Measurements from ENCODE around the gene TMEM161A. TPM values are rescaled to one million over a fixed set of nuclear protein-coding genes. Genes with fewer than 3 reads are reported as not detected.

TMEM161A gene
- total and polyA plus RNA-seq, 9 of the 15 experiments (the other 6 are each of a cell fraction or from before 2014, with no cell fraction given): 0.63 to 92.3 (median 38.9) TPM

DNA sequence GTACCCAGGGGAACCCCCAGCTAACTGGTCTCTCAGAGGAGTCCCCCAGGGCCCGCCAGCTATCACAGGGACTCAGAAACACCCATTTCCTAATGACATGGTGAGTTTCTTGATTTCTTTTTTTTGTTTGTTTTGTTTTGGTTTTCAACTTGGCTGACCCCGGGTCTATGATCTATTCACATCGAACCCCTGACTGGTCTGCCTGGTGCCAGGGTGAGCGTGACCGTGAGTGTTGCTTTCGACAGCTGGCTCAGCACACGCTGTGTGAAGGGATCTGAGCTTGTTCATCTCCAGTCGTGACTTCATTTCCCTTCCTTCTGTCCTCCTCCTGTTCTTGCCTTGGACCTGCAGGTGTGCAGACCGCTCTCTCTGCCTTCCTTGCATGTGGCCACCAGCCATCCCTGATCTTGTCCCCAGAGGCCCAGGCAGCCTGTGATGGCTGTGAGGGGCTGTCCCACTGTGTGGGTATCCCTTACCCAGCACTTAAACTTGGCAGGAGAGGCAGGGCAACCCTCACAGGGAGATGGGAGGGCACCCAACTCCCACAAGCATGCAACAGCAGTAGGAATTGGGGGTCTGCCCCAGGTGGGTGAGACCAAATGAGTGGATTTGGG is 26.2 kb downstream of the TMEM161A start:
- FAIRE-seq (no peak), ATAC-seq (no peak), DNase-seq (ENCODE audit: extremely low read depth in 1 of 4, low spot score in 3 of 4) (no peak)
- 0 out of 2 replicates have a peak, but pooled peaks cover 2% of the 10 kb centered on the region for H4K20me1 ChIP-seq (replicated peaks; ENCODE audit: control insufficient read depth, insufficient read depth, low read length)
- in situ Hi-C loops (cut with MboI): no loop called here
- H3K4me3 ChIP-seq: no peak overlapping the region
- no peaks in the 10 kb centered on the region for H3K79me2 ChIP-seq (ENCODE audit: control insufficient read depth, insufficient read depth, low read length)
- H3K9ac ChIP-seq (ENCODE audit: insufficient read depth in 1 of 2, low read depth in 2 of 2, low read length in 2 of 2): peak overlapping the region in 1 of 2 experiments; percentile 81; a peak in 2 of 4 replicates
- H3K4me1 ChIP-seq (replicated peaks in 1 of 2; ENCODE audit: control insufficient read depth in 2 of 2, insufficient read depth in 2 of 2, low read length in 2 of 2): peaks cover 12 to 31% of the 10 kb centered on the region in 2 experiments; a peak in 4 of 5 replicates
- BruUV-seq (replicated peaks): TSS peak; percentile 23
- no peak overlapping the region for H3K27ac ChIP-seq (ENCODE audit: extremely low read depth, low read depth, low read length)
- H3K9me1 ChIP-seq (ENCODE audit: control insufficient read depth, insufficient read depth, low read length): peaks cover 4% of the 10 kb centered on the region
- ChIA-PET POLR2A (interaction anchor here (0.6 to 0.7 kb wide), 2 partner anchors 51 to 187 kb away, joined by 3 to 4 read pairs; no protein-coding TSS in a partner anchor), CTCF (ENCODE audit: low intra/inter-chr PET ratio) (interaction anchor here (0.9 to 1.2 kb wide), 2 partner anchors 58 to 61 kb away, joined by 6 to 9 read pairs; no protein-coding TSS in a partner anchor)
- WGBS (ENCODE audit: insufficient coverage, low coverage, missing lambda C conversion rate): 82% methylated on average over 8 of the region's 9 CpGs
- H3K27me3 ChIP-seq (ENCODE audit: control insufficient read depth in 2 of 2, insufficient read depth in 2 of 2, low read length in 2 of 2): no peaks in the 10 kb centered on the region
- intact Hi-C loops (cut with micrococcal nuclease): loop anchor here (2.0 kb wide), 2 partner anchors 51 to 59 kb away; no protein-coding TSS in a partner anchor
- TF ChIP-seq, protein P1, sequence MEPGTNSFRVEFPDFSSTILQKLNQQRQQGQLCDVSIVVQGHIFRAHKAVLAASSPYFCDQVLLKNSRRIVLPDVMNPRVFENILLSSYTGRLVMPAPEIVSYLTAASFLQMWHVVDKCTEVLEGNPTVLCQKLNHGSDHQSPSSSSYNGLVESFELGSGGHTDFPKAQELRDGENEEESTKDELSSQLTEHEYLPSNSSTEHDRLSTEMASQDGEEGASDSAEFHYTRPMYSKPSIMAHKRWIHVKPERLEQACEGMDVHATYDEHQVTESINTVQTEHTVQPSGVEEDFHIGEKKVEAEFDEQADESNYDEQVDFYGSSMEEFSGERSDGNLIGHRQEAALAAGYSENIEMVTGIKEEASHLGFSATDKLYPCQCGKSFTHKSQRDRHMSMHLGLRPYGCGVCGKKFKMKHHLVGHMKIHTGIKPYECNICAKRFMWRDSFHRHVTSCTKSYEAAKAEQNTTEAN (CRISPR knock-in tag; IDR thresholded peaks at IDR 0.05): no peak
- TF ChIP-seq, protein P2, sequence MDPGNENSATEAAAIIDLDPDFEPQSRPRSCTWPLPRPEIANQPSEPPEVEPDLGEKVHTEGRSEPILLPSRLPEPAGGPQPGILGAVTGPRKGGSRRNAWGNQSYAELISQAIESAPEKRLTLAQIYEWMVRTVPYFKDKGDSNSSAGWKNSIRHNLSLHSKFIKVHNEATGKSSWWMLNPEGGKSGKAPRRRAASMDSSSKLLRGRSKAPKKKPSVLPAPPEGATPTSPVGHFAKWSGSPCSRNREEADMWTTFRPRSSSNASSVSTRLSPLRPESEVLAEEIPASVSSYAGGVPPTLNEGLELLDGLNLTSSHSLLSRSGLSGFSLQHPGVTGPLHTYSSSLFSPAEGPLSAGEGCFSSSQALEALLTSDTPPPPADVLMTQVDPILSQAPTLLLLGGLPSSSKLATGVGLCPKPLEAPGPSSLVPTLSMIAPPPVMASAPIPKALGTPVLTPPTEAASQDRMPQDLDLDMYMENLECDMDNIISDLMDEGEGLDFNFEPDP (CRISPR knock-in tag; IDR thresholded peaks at IDR 0.05): no peak
- peak; percentile 52 for TF ChIP-seq POLR2G (IDR thresholded peaks at IDR 0.05; ENCODE audit: low read depth, low read length)
- TF ChIP-seq POLR2A (conservative IDR thresholded peaks at IDR 0.05): 0 out of 2 replicates have a peak, but pooled peaks have one; percentile 23
- TF ChIP-seq WHSC1 (IDR thresholded peaks at IDR 0.05; ENCODE audit: low read length): peak; percentile 65
- no peak for TF ChIP-seq ZNF239 (CRISPR knock-in tag; IDR thresholded peaks at IDR 0.05)
- TF ChIP-seq ZBTB17 (CRISPR knock-in tag; IDR thresholded peaks at IDR 0.05): no peak
- TF ChIP-seq CTBP1 (IDR thresholded peaks at IDR 0.05; ENCODE audit: borderline replicate concordance): no peak
- H3K9me3 ChIP-seq (replicated peaks; ENCODE audit: control insufficient read depth, insufficient read depth, low read depth, low read length): no peaks in the 10 kb centered on the region
- peaks cover 16% of the 10 kb centered on the region; the same call in 1 of the 3 replicates for H3K36me3 ChIP-seq (ENCODE audit: control insufficient read depth, insufficient read depth, low read length)
- H2AFZ ChIP-seq (ENCODE audit: low read depth, low read length): no peak overlapping the region
- H3K4me2 ChIP-seq (ENCODE audit: insufficient read depth, low read length): no peak overlapping the region
